Body of pancreas (tissue), 4 donors: ENCODE data around the gene C1orf198.

Experiments
- CTCF ChIP-seq, 7 experiments: fragments of 450-650 bp in 4 of 7; fragments of 200-600 bp in 3 of 7; sonication (generic) in 3 of 7; IDR thresholded peaks; one replicate each; pipeline ENCODE4 v1.5.1; 2016 to 2019; ENCODE audit warnings: antibody characterized with exemption in 7 of 7
- POLR2A ChIP-seq, 3 donors: fragments of 450-650 bp; IDR thresholded peaks; one replicate each; pipeline ENCODE4 v1.6.1; 2016; ENCODE audit warnings: antibody characterized with exemption in 3 of 3, mild to moderate bottlenecking in 2 of 3

- TF ChIP-seq CTCF (IDR thresholded peaks at IDR 0.05) (no peak), POLR2A (IDR thresholded peaks at IDR 0.05) (peak in 2 of 3 donors; percentile 35 to 38)
Observed at GRCh38 chr1:230807029-230807428, 61.3 kb downstream of the C1orf198 start.
